ENCODE data around the gene MRPL30. TPM values are rescaled to one million over a fixed set of nuclear protein-coding genes. Genes with fewer than 3 reads are reported as not detected.

MRPL30 gene
- polyA plus RNA-seq, 1 of the 3 experiments (the other 2 are of a cell fraction) = 14.9 TPM

DNA sequence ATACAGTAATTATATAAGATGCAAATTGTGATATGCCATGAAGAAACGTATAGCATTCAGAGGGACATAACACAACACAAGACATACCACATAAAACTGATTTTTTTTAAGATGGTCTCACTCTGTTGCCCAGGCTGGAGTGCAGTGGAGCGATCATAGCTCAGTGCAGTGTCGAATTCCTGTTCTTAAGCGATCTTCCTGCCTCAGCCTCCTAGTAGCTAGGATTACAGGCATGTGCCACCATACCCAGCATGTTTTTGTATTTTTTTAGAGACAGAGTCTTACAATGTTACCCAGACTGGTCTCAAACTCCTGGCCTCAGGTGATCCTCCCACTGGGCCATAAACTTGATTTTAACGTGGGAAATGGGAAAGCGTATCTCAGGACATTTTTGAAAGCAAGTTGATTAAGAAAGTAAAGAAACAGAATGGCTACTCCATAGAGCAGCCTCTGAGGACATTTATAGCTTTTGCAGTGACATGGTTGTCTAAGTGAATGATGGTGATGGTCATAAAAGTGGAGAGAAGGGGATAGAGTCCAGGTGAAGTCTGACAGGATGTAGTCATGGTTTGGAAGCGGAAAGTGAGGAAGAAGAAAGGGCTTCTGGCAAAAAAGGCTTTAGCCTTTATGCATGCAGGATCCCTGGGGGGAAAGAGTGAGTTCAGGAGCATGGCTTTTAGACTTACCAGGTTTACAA, 28.6 kb upstream of the MRPL30 start:
- Histone ChIP-seq H4K20me1 (ENCODE audit: insufficient read depth) (no peaks in the 10 kb centered on the region), H3K9ac (no peak overlapping the region), H2AFZ (ENCODE audit: low read depth) (no peak overlapping the region), H3K27ac (ENCODE audit: low read depth in 2 of 2, low read length in 1 of 2) (no peak overlapping the region), H3K9me3 (no peaks in the 10 kb centered on the region), H3K4me1 (ENCODE audit: control insufficient read depth in 1 of 2, insufficient read depth in 2 of 2, low read depth in 1 of 2, low read length in 1 of 2) (peaks cover 0 to 8% of the 10 kb centered on the region in 2 experiments; a peak in 2 of 4 replicates), H3F3A (replicated peaks; ENCODE audit: insufficient read depth) (no peaks in the 10 kb centered on the region), H3K4me2 (no peak overlapping the region), H3K27me3 (ENCODE audit: insufficient read depth) (no peaks in the 10 kb centered on the region), H3K4me3 (ENCODE audit: low read depth in 2 of 2, low read length in 1 of 2) (no peak overlapping the region), H3K36me3 (replicated peaks in 1 of 2; ENCODE audit: control insufficient read depth in 1 of 2, insufficient read depth in 2 of 2, low read length in 1 of 2) (peaks cover 0 to 6% of the 10 kb centered on the region in 2 experiments), H3K79me2 (ENCODE audit: insufficient read depth) (no peaks in the 10 kb centered on the region), H3K9me2 (no peaks in the 10 kb centered on the region)
- ChIA-PET CTCF (interaction anchor here (0.6 to 1.4 kb wide), 3 partner anchors 17 to 338 kb away, joined by 3 read pairs; partner anchors contain the start of gene REV1), POLR2A (no interaction called here)
- WGBS (ENCODE audit: low lambda C conversion rate) = 95% methylated on average over 7 of the region's 7 CpGs
- no peak for DNase-seq
- TF ChIP-seq, protein P1, sequence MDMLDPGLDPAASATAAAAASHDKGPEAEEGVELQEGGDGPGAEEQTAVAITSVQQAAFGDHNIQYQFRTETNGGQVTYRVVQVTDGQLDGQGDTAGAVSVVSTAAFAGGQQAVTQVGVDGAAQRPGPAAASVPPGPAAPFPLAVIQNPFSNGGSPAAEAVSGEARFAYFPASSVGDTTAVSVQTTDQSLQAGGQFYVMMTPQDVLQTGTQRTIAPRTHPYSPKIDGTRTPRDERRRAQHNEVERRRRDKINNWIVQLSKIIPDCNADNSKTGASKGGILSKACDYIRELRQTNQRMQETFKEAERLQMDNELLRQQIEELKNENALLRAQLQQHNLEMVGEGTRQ (IDR thresholded peaks at IDR 0.05; ENCODE audit: borderline replicate concordance, low read depth, low read length) = no peak
- TF ChIP-seq, protein P2, sequence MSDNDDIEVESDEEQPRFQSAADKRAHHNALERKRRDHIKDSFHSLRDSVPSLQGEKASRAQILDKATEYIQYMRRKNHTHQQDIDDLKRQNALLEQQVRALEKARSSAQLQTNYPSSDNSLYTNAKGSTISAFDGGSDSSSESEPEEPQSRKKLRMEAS (IDR thresholded peaks at IDR 0.05; ENCODE audit: low read depth) = no peak
- no peak for TF ChIP-seq EZH2phosphoT487 (IDR thresholded peaks at IDR 0.05; ENCODE audit: borderline replicate concordance, low read depth)
- no peak for TF ChIP-seq CHD2 (IDR thresholded peaks at IDR 0.05; ENCODE audit: low read length, partially characterized antibody)
- no peak for TF ChIP-seq EP300 (IDR thresholded peaks at IDR 0.05; ENCODE audit: borderline replicate concordance in 1 of 2, low read depth in 1 of 2, low read length in 1 of 2)
- TF ChIP-seq, protein P3, sequence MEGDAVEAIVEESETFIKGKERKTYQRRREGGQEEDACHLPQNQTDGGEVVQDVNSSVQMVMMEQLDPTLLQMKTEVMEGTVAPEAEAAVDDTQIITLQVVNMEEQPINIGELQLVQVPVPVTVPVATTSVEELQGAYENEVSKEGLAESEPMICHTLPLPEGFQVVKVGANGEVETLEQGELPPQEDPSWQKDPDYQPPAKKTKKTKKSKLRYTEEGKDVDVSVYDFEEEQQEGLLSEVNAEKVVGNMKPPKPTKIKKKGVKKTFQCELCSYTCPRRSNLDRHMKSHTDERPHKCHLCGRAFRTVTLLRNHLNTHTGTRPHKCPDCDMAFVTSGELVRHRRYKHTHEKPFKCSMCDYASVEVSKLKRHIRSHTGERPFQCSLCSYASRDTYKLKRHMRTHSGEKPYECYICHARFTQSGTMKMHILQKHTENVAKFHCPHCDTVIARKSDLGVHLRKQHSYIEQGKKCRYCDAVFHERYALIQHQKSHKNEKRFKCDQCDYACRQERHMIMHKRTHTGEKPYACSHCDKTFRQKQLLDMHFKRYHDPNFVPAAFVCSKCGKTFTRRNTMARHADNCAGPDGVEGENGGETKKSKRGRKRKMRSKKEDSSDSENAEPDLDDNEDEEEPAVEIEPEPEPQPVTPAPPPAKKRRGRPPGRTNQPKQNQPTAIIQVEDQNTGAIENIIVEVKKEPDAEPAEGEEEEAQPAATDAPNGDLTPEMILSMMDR (IDR thresholded peaks at IDR 0.05) = no peak

DNA sequence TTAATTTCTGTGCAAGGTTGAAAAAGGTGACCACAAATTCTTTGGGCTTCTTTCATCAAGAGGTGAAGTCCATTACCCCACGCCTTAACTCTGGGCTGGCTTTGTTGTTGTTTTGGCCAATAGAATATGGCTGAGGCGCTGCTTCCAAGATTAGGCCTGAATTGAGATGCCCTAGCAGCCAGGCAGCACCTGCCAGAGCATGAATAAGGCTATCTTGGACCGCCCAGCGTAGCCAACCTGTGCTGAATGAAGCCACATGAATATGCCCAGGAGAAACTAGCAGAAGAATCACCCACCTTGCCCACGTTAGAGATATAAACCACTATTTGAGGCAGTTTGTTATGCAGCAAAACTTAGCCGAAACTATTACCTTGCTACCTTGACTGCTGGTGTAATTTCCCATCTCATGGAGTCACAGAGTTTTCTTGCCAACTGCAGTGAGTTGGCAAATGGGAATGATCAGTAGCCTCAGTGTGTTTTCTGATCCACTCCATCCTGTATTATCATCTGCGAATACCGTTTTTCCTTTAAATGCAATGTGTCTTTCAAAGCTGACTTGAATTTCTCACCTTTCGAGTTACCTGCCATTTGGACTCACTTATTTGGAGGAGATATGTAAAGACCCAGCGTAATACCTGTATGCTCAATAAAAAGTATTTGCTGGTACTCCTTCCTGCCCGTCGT, 26.9 kb upstream of the MRPL30 start:
- H2AFZ ChIP-seq (ENCODE audit: low read depth) = peak overlapping the region; percentile 90
- no peaks in the 10 kb centered on the region for H3K79me2 ChIP-seq (ENCODE audit: insufficient read depth)
- H3K4me3 ChIP-seq (ENCODE audit: low read depth in 2 of 2, low read length in 1 of 2) = peak overlapping the region; percentile 83 to 88
- peaks cover 0 to 8% of the 10 kb centered on the region in 2 experiments; a peak in 2 of 4 replicates for H3K4me1 ChIP-seq (ENCODE audit: control insufficient read depth in 1 of 2, insufficient read depth in 2 of 2, low read depth in 1 of 2, low read length in 1 of 2)
- peak; percentile 12 for DNase-seq
- peaks cover 0 to 16% of the 10 kb centered on the region in 2 experiments for H3K36me3 ChIP-seq (replicated peaks in 1 of 2; ENCODE audit: control insufficient read depth in 1 of 2, insufficient read depth in 2 of 2, low read length in 1 of 2)
- peak overlapping the region; percentile 83 for H3K4me2 ChIP-seq
- no peaks in the 10 kb centered on the region for H3F3A ChIP-seq (replicated peaks; ENCODE audit: insufficient read depth)
- no peaks in the 10 kb centered on the region for H3K9me2 ChIP-seq
- H4K20me1 ChIP-seq (ENCODE audit: insufficient read depth) = no peaks in the 10 kb centered on the region
- no peaks in the 10 kb centered on the region for H3K27me3 ChIP-seq (ENCODE audit: insufficient read depth)
- POLR2A ChIA-PET = interaction anchor here (0.7 to 2.0 kb wide), 7 partner anchors 8 to 183 kb away, joined by 3 to 20 read pairs (median 4); partner anchors contain the start of genes C2orf15 and EIF5B
- H3K27ac ChIP-seq (ENCODE audit: low read depth in 2 of 2, low read length in 1 of 2) = peak overlapping the region in 1 of 2 experiments; percentile 70; a peak in 1 of 4 replicates
- CTCF ChIA-PET = interaction anchor here (0.9 to 1.4 kb wide), 3 partner anchors 26 to 336 kb away, joined by 3 to 5 read pairs (median 3); partner anchors contain the start of gene REV1
- no peaks in the 10 kb centered on the region for H3K9me3 ChIP-seq
- 36% methylated on average over 12 of the region's 12 CpGs for WGBS (ENCODE audit: low lambda C conversion rate)
- H3K9ac ChIP-seq = peak overlapping the region; percentile 68
- TF ChIP-seq ELF1 (IDR thresholded peaks at IDR 0.05) (no peak), POLR2AphosphoS5 (IDR thresholded peaks at IDR 0.05; ENCODE audit: low read depth, low read length) (no peak)
- TF ChIP-seq, protein P4, sequence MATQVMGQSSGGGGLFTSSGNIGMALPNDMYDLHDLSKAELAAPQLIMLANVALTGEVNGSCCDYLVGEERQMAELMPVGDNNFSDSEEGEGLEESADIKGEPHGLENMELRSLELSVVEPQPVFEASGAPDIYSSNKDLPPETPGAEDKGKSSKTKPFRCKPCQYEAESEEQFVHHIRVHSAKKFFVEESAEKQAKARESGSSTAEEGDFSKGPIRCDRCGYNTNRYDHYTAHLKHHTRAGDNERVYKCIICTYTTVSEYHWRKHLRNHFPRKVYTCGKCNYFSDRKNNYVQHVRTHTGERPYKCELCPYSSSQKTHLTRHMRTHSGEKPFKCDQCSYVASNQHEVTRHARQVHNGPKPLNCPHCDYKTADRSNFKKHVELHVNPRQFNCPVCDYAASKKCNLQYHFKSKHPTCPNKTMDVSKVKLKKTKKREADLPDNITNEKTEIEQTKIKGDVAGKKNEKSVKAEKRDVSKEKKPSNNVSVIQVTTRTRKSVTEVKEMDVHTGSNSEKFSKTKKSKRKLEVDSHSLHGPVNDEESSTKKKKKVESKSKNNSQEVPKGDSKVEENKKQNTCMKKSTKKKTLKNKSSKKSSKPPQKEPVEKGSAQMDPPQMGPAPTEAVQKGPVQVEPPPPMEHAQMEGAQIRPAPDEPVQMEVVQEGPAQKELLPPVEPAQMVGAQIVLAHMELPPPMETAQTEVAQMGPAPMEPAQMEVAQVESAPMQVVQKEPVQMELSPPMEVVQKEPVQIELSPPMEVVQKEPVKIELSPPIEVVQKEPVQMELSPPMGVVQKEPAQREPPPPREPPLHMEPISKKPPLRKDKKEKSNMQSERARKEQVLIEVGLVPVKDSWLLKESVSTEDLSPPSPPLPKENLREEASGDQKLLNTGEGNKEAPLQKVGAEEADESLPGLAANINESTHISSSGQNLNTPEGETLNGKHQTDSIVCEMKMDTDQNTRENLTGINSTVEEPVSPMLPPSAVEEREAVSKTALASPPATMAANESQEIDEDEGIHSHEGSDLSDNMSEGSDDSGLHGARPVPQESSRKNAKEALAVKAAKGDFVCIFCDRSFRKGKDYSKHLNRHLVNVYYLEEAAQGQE (IDR thresholded peaks at IDR 0.05; ENCODE audit: low read depth, low read length) = no peak

Measured in SK-N-SH (cell line).